HG03025 (cell line): ENCODE results near the gene RIOK3.
"Not testable (repeated sequence)": the region's sequence is repeated elsewhere in the genome, so short reads cannot be mapped to it uniquely, and the experiment has no call there.

Experiments used
- ATAC-seq: cut with Tn5 transposase; IDR thresholded peaks from one replicate; pipeline ENCODE4 v1.9.1; 2021; ENCODE audit warnings: mild to moderate bottlenecking, moderate library complexity; ENCODE audit not compliant: unreplicated experiment, low FRiP score

Gene RIOK3

GRCh38 chr18:23450022-23450421, 3.1 kb upstream of the RIOK3 start:
- no peak for ATAC-seq

GRCh38 chr18:23451011-23451410, 2.1 kb upstream of the RIOK3 start:
- no peak for ATAC-seq

GRCh38 chr18:23451491-23451890, 1.6 kb upstream of the RIOK3 start:
- ATAC-seq, result no peak

GRCh38 chr18:23452347-23452727, 750 bp upstream of the RIOK3 start:
- no peak for ATAC-seq

GRCh38 chr18:23453680-23454058, 582 bp downstream of the RIOK3 start:
- peak; percentile 8 for ATAC-seq

- no peak for ATAC-seq
Measured at GRCh38 chr18:23456835-23457234, 3.7 kb downstream of the RIOK3 start.

GRCh38 chr18:23458830-23459529, 5.9 kb downstream of the RIOK3 start:
- ATAC-seq, result no peak

- no peak for ATAC-seq
Measured at GRCh38 chr18:23459530-23459921, 6.4 kb downstream of the RIOK3 start.

GRCh38 chr18:23460285-23461273, 7.5 kb downstream of the RIOK3 start:
- no peak for ATAC-seq

GRCh38 chr18:23462876-23463275, 9.8 kb downstream of the RIOK3 start:
- ATAC-seq, result no peak

GRCh38 chr18:23468753-23469459, 15.8 kb downstream of the RIOK3 start:
- ATAC-seq, result no peak

- ATAC-seq, result no peak
Measured at GRCh38 chr18:23470620-23471387, 17.7 kb downstream of the RIOK3 start.

- ATAC-seq, result no peak
Measured at GRCh38 chr18:23471486-23471885, 18.4 kb downstream of the RIOK3 start.

- no peak for ATAC-seq
Measured at GRCh38 chr18:23479829-23480505, 26.9 kb downstream of the RIOK3 start.

GRCh38 chr18:23484561-23485182, 31.6 kb downstream of the RIOK3 start:
- ATAC-seq, result no peak

- no peak for ATAC-seq
Measured at GRCh38 chr18:23485386-23485785, 32.3 kb downstream of the RIOK3 start.

GRCh38 chr18:23487738-23488570, 34.9 kb downstream of the RIOK3 start:
- ATAC-seq, result peak; percentile 82

GRCh38 chr18:23489586-23489985, 36.5 kb downstream of the RIOK3 start:
- ATAC-seq, result not testable (repeated sequence)
